RKO (cell line): ENCODE data around the gene ERCC2.

Experiments used
- DNase-seq: peaks from one replicate; pipeline ENCODE4 v3.0.0-alpha.2; 2016; ENCODE audit warnings: low spot score

ERCC2 gene

GRCh38 chr19:45303269-45304060, 66.9 kb downstream of the ERCC2 start:
- DNase-seq: no peak

- DNase-seq: no peak
These were observed 68.0 kb downstream of the ERCC2 start for GRCh38 chr19:45302416-45302815.
